ENCODE measurements around the gene PRR23E. TPM values are rescaled to one million over a fixed set of nuclear protein-coding genes. Genes with fewer than 3 reads are reported as not detected.
A peak's percentile ranks its signal among the peaks of the same experiment; 100 is the strongest.

Gene PRR23E
- total and polyA plus RNA-seq, 4 donors, result not detected

- Histone ChIP-seq H3K4me3 (ENCODE audit: low read length in 2 of 2) (no peak overlapping the region), H3K27ac (ENCODE audit: low read depth in 1 of 2, low read length in 2 of 2) (no peak overlapping the region), H3K4me1 (ENCODE audit: control insufficient read depth in 1 of 2, insufficient read depth in 2 of 2, low read length in 2 of 2) (no peaks in the 10 kb centered on the region), H3K36me3 (ENCODE audit: control insufficient read depth in 1 of 2, insufficient read depth in 2 of 2, low read length in 1 of 2) (no peaks in the 10 kb centered on the region), H3K27me3 (ENCODE audit: control insufficient read depth in 1 of 2, insufficient read depth in 2 of 2, low read length in 1 of 2) (no peaks in the 10 kb centered on the region), H3K9me3 (ENCODE audit: control insufficient read depth, low read length) (no peaks in the 10 kb centered on the region)
- DNase-seq (no peak), ATAC-seq (ENCODE audit: low FRiP score) (no peak)
- intact Hi-C loops (cut with DNase I), result loop anchor here (5.0 to 10.0 kb wide), 4 partner anchors 193 to 490 kb away; partner anchors contain the start of gene PLXNA1 (in 1 of the 2)
- WGBS, 2 donors, result 82 to 84% methylated on average over 11 of the region's 11 CpGs
Observed at GRCh38 chr3:127175272-127175671, 17.7 kb upstream of the PRR23E start.

- ATAC-seq (ENCODE audit: low FRiP score), result no peak
- DNase-seq, result no peak
- Histone ChIP-seq H3K4me3 (ENCODE audit: low read length in 2 of 2) (no peak overlapping the region), H3K9me3 (ENCODE audit: control insufficient read depth, low read length) (no peaks in the 10 kb centered on the region), H3K4me1 (ENCODE audit: control insufficient read depth in 1 of 2, insufficient read depth in 2 of 2, low read length in 2 of 2) (no peaks in the 10 kb centered on the region), H3K27ac (ENCODE audit: low read depth in 1 of 2, low read length in 2 of 2) (no peak overlapping the region), H3K36me3 (ENCODE audit: control insufficient read depth in 1 of 2, insufficient read depth in 2 of 2, low read length in 1 of 2) (no peaks in the 10 kb centered on the region), H3K27me3 (ENCODE audit: control insufficient read depth in 1 of 2, insufficient read depth in 2 of 2, low read length in 1 of 2) (no peaks in the 10 kb centered on the region)
- WGBS, 2 donors, result 38 to 65% methylated on average over 1 of the region's 1 CpG
- intact Hi-C loops (cut with DNase I), result loop anchor here (5.0 to 10.0 kb wide), 4 partner anchors 195 to 492 kb away; partner anchors contain the start of gene PLXNA1 (in 1 of the 2)
Observed at GRCh38 chr3:127177226-127177625, 15.7 kb upstream of the PRR23E start.

GRCh38 chr3:127180859-127181258, 12.1 kb upstream of the PRR23E start:
- peak in 1 of 2 donors; percentile 35 for DNase-seq
- H3K4me3 ChIP-seq (ENCODE audit: low read length in 2 of 2), result no peak overlapping the region

GRCh38 chr3:127182431-127182830, 10.5 kb upstream of the PRR23E start:
- no peak for ATAC-seq (ENCODE audit: low FRiP score)
- DNase-seq, result peak in 1 of 2 donors; percentile 46
- H3K36me3 ChIP-seq (ENCODE audit: control insufficient read depth in 1 of 2, insufficient read depth in 2 of 2, low read length in 1 of 2), result no peaks in the 10 kb centered on the region
- H3K9me3 ChIP-seq (ENCODE audit: control insufficient read depth, low read length), result no peaks in the 10 kb centered on the region
- no peak overlapping the region for H3K27ac ChIP-seq (ENCODE audit: low read depth in 1 of 2, low read length in 2 of 2)
- no peak overlapping the region for H3K4me3 ChIP-seq (ENCODE audit: low read length in 2 of 2)
- WGBS, 2 donors, result 61 to 67% methylated on average over 7 of the region's 7 CpGs
- intact Hi-C loops (cut with DNase I), result no loop called here
- no peaks in the 10 kb centered on the region for H3K4me1 ChIP-seq (ENCODE audit: control insufficient read depth in 1 of 2, insufficient read depth in 2 of 2, low read length in 2 of 2)
- H3K27me3 ChIP-seq (ENCODE audit: control insufficient read depth in 1 of 2, insufficient read depth in 2 of 2, low read length in 1 of 2), result no peaks in the 10 kb centered on the region

More at GRCh38 chr3:127180859-127181258, 12.1 kb upstream of the PRR23E start:
- H3K27me3 ChIP-seq (ENCODE audit: control insufficient read depth in 1 of 2, insufficient read depth in 2 of 2, low read length in 1 of 2), result no peaks in the 10 kb centered on the region
- H3K27ac ChIP-seq (ENCODE audit: low read depth in 1 of 2, low read length in 2 of 2), result no peak overlapping the region
- H3K9me3 ChIP-seq (ENCODE audit: control insufficient read depth, low read length), result no peaks in the 10 kb centered on the region
- no peak for ATAC-seq (ENCODE audit: low FRiP score)
- 77 to 88% methylated on average over 6 of the region's 6 CpGs for WGBS, 2 donors
- intact Hi-C loops (cut with DNase I), result no loop called here
- H3K36me3 ChIP-seq (ENCODE audit: control insufficient read depth in 1 of 2, insufficient read depth in 2 of 2, low read length in 1 of 2), result no peaks in the 10 kb centered on the region
- H3K4me1 ChIP-seq (ENCODE audit: control insufficient read depth in 1 of 2, insufficient read depth in 2 of 2, low read length in 2 of 2), result no peaks in the 10 kb centered on the region

- H3K4me1 ChIP-seq (ENCODE audit: control insufficient read depth in 1 of 2, insufficient read depth in 2 of 2, low read length in 2 of 2), result no peaks in the 10 kb centered on the region
- ATAC-seq (ENCODE audit: low FRiP score) (peak; percentile 44), DNase-seq (no peak)
- H3K36me3 ChIP-seq (ENCODE audit: control insufficient read depth in 1 of 2, insufficient read depth in 2 of 2, low read length in 1 of 2), result no peaks in the 10 kb centered on the region
- H3K4me3 ChIP-seq (ENCODE audit: low read length in 2 of 2), result no peak overlapping the region
- intact Hi-C loops (cut with DNase I), result no loop called here
- H3K27ac ChIP-seq (ENCODE audit: low read depth in 1 of 2, low read length in 2 of 2), result no peak overlapping the region
- 75 to 77% methylated on average over 8 of the region's 8 CpGs for WGBS, 2 donors
- no peaks in the 10 kb centered on the region for H3K9me3 ChIP-seq (ENCODE audit: control insufficient read depth, low read length)
- no peaks in the 10 kb centered on the region for H3K27me3 ChIP-seq (ENCODE audit: control insufficient read depth in 1 of 2, insufficient read depth in 2 of 2, low read length in 1 of 2)
Observed at GRCh38 chr3:127182848-127183714, 9.8 kb upstream of the PRR23E start.

- no peaks in the 10 kb centered on the region for H3K27me3 ChIP-seq (ENCODE audit: control insufficient read depth in 1 of 2, insufficient read depth in 2 of 2, low read length in 1 of 2)
- intact Hi-C loops (cut with DNase I), result no loop called here
- no peak for ATAC-seq (ENCODE audit: low FRiP score)
- no peaks in the 10 kb centered on the region for H3K36me3 ChIP-seq (ENCODE audit: control insufficient read depth in 1 of 2, insufficient read depth in 2 of 2, low read length in 1 of 2)
- H3K4me1 ChIP-seq (ENCODE audit: control insufficient read depth in 1 of 2, insufficient read depth in 2 of 2, low read length in 2 of 2), result no peaks in the 10 kb centered on the region
- no peaks in the 10 kb centered on the region for H3K9me3 ChIP-seq (ENCODE audit: control insufficient read depth, low read length)
- H3K27ac ChIP-seq (ENCODE audit: low read depth in 1 of 2, low read length in 2 of 2), result no peak overlapping the region
- no peak overlapping the region for H3K4me3 ChIP-seq (ENCODE audit: low read length in 2 of 2)
- WGBS, 2 donors, result 75 to 78% methylated on average over 23 of the region's 23 CpGs
- no peak for DNase-seq
Observed at GRCh38 chr3:127183931-127184869, 8.7 kb upstream of the PRR23E start.

- Histone ChIP-seq H3K4me3 (ENCODE audit: low read length in 2 of 2) (no peak overlapping the region), H3K36me3 (ENCODE audit: control insufficient read depth in 1 of 2, insufficient read depth in 2 of 2, low read length in 1 of 2) (no peaks in the 10 kb centered on the region), H3K27me3 (ENCODE audit: control insufficient read depth in 1 of 2, insufficient read depth in 2 of 2, low read length in 1 of 2) (no peaks in the 10 kb centered on the region), H3K9me3 (ENCODE audit: control insufficient read depth, low read length) (no peaks in the 10 kb centered on the region), H3K4me1 (ENCODE audit: control insufficient read depth in 1 of 2, insufficient read depth in 2 of 2, low read length in 2 of 2) (no peaks in the 10 kb centered on the region), H3K27ac (ENCODE audit: low read depth in 1 of 2, low read length in 2 of 2) (no peak overlapping the region)
- DNase-seq (no peak), ATAC-seq (ENCODE audit: low FRiP score) (no peak)
- 77 to 81% methylated on average over 4 of the region's 4 CpGs for WGBS, 2 donors
- intact Hi-C loops (cut with DNase I), result no loop called here
Observed at GRCh38 chr3:127184870-127185216, 8.1 kb upstream of the PRR23E start.

GRCh38 chr3:127185268-127185667, 7.7 kb upstream of the PRR23E start:
- WGBS, 2 donors, result 80 to 81% methylated on average over 3 of the region's 3 CpGs
- no peaks in the 10 kb centered on the region for H3K27me3 ChIP-seq (ENCODE audit: control insufficient read depth in 1 of 2, insufficient read depth in 2 of 2, low read length in 1 of 2)
- H3K27ac ChIP-seq (ENCODE audit: low read depth in 1 of 2, low read length in 2 of 2), result no peak overlapping the region
- no peaks in the 10 kb centered on the region for H3K36me3 ChIP-seq (ENCODE audit: control insufficient read depth in 1 of 2, insufficient read depth in 2 of 2, low read length in 1 of 2)
- no peaks in the 10 kb centered on the region for H3K4me1 ChIP-seq (ENCODE audit: control insufficient read depth in 1 of 2, insufficient read depth in 2 of 2, low read length in 2 of 2)
- intact Hi-C loops (cut with DNase I), result no loop called here
- no peak overlapping the region for H3K4me3 ChIP-seq (ENCODE audit: low read length in 2 of 2)
- no peak for DNase-seq
- ATAC-seq (ENCODE audit: low FRiP score), result no peak
- no peaks in the 10 kb centered on the region for H3K9me3 ChIP-seq (ENCODE audit: control insufficient read depth, low read length)

All from aorta (tissue), 5 donors.